ENCODE measurements around the gene SFTPB. TPM values are rescaled to one million over a fixed set of nuclear protein-coding genes. Genes with fewer than 3 reads are reported as not detected.

SFTPB gene
- total RNA-seq, 1 donor from 2014 or later = not detected

DNA sequence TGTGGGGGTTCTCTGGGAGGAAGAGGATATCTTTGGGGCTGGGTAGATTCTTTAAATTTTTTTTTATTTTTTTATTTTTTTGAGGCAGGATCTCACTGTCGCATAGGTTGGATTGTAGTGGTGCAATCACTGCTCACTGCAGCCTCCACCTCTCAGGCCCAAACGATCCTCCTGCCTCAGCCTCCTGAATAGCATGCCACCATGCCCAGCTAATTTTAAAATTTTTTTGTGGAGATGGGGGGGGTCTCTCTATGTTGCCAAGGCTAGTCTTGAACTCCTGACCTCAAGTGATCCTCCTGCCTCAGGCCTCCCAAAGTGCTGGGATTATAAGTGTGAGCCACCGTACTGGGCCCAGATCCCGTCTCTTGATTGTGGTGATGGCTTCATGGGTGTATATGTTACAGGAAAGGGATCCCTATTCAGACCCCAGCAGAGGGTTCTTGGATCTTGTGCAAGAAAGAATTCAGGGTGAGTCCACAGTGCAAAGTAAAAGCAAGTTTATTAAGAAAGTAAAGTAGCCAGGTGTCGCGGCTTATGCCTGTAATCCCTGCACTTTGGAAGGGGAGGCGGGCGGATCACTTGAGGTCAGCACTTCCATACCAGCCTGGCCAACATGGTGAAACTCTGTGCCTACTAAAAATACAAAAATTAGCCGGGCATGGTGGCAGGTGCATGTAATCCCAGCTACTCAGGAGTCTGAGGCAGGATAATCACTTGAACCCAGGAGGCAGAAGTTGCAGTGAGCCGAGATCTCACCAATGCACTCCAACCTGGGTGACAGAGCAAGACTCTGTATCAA lies 54.1 kb downstream of the SFTPB start:
- peak; percentile 65 for DNase-seq (ENCODE audit: low read depth)

DNA sequence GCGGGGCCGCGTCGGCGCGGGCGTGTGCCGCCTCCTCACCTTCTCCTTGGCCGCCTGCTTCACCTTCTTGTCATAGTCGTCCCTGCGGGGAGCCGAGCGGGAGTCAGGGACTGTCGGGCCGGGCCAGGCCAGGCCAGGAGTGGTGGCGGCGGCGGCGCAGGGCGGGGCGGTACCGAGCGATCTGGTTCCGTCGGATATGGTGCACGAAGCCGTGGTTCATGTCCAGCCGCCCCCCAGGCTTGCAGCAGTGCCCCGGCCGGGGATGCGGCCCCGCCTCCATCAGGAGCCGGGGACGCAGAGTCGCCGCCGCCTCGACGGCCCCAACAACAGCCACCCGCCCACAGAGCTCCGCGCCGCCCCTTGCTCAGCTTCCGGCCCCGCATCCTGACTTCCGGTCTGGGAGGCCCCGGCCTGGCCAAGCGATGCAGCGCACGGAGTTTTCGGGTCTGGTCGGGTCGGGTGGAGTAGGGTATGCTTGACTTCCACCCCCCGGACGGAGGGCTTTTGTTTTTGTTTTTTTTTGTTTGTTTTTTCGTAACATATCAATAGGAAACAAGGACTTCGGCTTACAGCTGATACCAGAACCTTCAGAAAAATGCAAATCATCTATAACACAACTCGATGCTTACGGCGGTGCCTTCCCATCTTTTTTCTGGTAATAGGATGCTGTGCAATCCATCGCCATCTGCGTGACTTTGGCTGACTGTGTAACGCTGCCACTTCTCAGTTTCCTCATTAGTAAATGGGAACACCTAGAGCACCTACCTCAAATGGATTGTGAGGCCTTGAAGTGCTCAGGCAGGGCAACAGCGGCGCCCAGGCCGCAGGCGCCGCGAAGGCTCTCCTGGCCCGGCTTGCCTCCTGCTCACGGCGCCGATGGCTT lies 56.1 kb downstream of the SFTPB start, which contains the start of gene C2orf68:
Gene C2orf68 (minus strand): TSS at position 362 of the 883 bp plus-strand sequence. CDS start 82 bp downstream, at position 280.
- peak; percentile 91 for DNase-seq (ENCODE audit: low read depth)

- DNase-seq (ENCODE audit: low read depth) = no peak
Measured at GRCh38 chr2:85611217-85611704, 56.7 kb downstream of the SFTPB start.

Other genes starting within 250 kb of the SFTPB start
- 4.9 and 5.3 TPM in 2 replicates for gene SH2D6, start 249.5 kb downstream of the SFTPB start, total RNA-seq
- 211 and 302 TPM in 2 replicates for gene MAT2A, start 129.0 kb downstream of the SFTPB start, total RNA-seq
- gene GGCX, start 106.7 kb downstream of the SFTPB start, total RNA-seq = 78.1 and 129 TPM in 2 replicates
- 9.5 and 9.8 TPM in 2 replicates for gene VAMP8, start 90.6 kb downstream of the SFTPB start, total RNA-seq
- 127 and 153 TPM in 2 replicates for gene VAMP5, start 83.8 kb downstream of the SFTPB start, total RNA-seq
- 174 and 313 TPM in 2 replicates for gene RNF181, start 72.5 kb downstream of the SFTPB start, total RNA-seq
- gene TMEM150A, start 65.5 kb downstream of the SFTPB start, total RNA-seq = 22.7 and 24.9 TPM in 2 replicates
- gene C2orf68, start 56.1 kb downstream of the SFTPB start, total RNA-seq = 20.2 and 28.5 TPM in 2 replicates
- 47.7 and 81.2 TPM in 2 replicates for gene USP39, start 52.0 kb downstream of the SFTPB start, total RNA-seq
- 1.4 TPM in 1 of 2 replicates, not detected in the other for gene GNLY, start 26.2 kb upstream of the SFTPB start, total RNA-seq
- 7.2 and 8.3 TPM in 2 replicates for gene ATOH8, start 85.8 kb upstream of the SFTPB start, total RNA-seq
- gene ST3GAL5, start 220.8 kb upstream of the SFTPB start, total RNA-seq = 46.9 and 68.8 TPM in 2 replicates

Measured in myocyte (in vitro differentiated cells).